HepG2 (cell line): ENCODE data around the gene CHCHD3. TPM values are rescaled to one million over a fixed set of nuclear protein-coding genes. Genes with fewer than 3 reads are reported as not detected.

ENCODE experiments used
- ATAC-seq: fragments of 200-7000 bp; cut with Tn5 transposase; 3 replicates; pipeline ENCODE4 v1.9.1; 2020; ENCODE audit warnings: mild to moderate bottlenecking, moderate library complexity
- BruUV-seq: library from RNA; stranded (reverse); fragments of 400-500 nt; replicated peaks from 2 replicates; lab custom pipeline; 2021; lab: Mats Ljungman, UMichigan
- CTCF ChIA-PET: fragments of 300-600 bp; formaldehyde crosslinking; extraction: SDS; loops from one replicate; lab custom pipeline; 2021; ENCODE audit warnings: low total read pairs, inconsistent platforms, low intra/inter-chr PET ratio; lab: Yijun Ruan, JAX
- POLR2A ChIA-PET: fragments of 350-600 bp; sonication (Branson Sonifier 250); formaldehyde crosslinking; loops from one replicate; lab custom pipeline; 2020; ENCODE audit warnings: antibody characterized with exemption, inconsistent platforms; lab: Yijun Ruan, JAX
- DNase-seq: peaks from one replicate; pipeline ENCODE4 v3.0.0-alpha.2; 2015; ENCODE audit warnings: low spot score
- FAIRE-seq: peaks from 3 replicates; lab custom pipeline; 2011; peaks lifted over from hg19 to GRCh38; lab: Jason Lieb, UNC
- H2AFZ ChIP-seq: one replicate; pipeline ENCODE4 v1.6.1; 2011; ENCODE audit warnings: low read length, inconsistent platforms
- H3K27ac ChIP-seq: fragments of 300-600 bp; 3 replicates; pipeline ENCODE4 v1.8.0; 2011; ENCODE audit warnings: mixed run types, mild to moderate bottlenecking, mixed read lengths, low read length, inconsistent platforms; ENCODE audit not compliant: insufficient read depth; ENCODE audit errors: extremely low read length
- H3K27me3 ChIP-seq, 2 experiments: fragments of 200-600 bp in 1 of 2; 2 replicates in 1 of 2; 3 replicates in 1 of 2; pipeline versions ENCODE4 v1.6.0 to v1.8.0; 2011; ENCODE audit warnings: low read length in 2 of 2, mild to moderate bottlenecking in 2 of 2, moderate library complexity in 2 of 2, inconsistent platforms in 1 of 2; ENCODE audit not compliant: insufficient read depth in 2 of 2, control insufficient read depth in 1 of 2
- H3K36me3 ChIP-seq, 2 experiments: fragments of 200-600 bp in 1 of 2; replicated peaks in 1 of 2; 2 replicates in 1 of 2; 3 replicates in 1 of 2; pipeline versions ENCODE4 v1.5.1 to v1.8.0; 2011; ENCODE audit warnings: low read length in 2 of 2, inconsistent platforms in 1 of 2; ENCODE audit not compliant: insufficient read depth in 2 of 2, control insufficient read depth in 1 of 2
- H3K4me1 ChIP-seq: 2 replicates; pipeline ENCODE4 v1.5.1; 2012; ENCODE audit warnings: low read length, inconsistent platforms; ENCODE audit not compliant: insufficient read depth
- H3K4me2 ChIP-seq: 2 replicates; pipeline ENCODE4 v1.6.0; 2011; ENCODE audit warnings: low read depth, low read length, inconsistent platforms
- H3K4me3 ChIP-seq, 3 experiments: fragments of 200-600 bp in 1 of 3; sonication (generic), shearing (Covaris generic) in 1 of 3; replicated peaks in 1 of 3; 2 replicates each; pipeline ENCODE4 v1.5.1; 2011 to 2016; ENCODE audit warnings: low read length in 3 of 3, inconsistent platforms in 2 of 3, low read depth in 2 of 3, mild to moderate bottlenecking in 2 of 3, control low read depth in 1 of 3, mixed read lengths in 1 of 3; ENCODE audit not compliant: insufficient read depth in 1 of 3
- H3K79me2 ChIP-seq: one replicate; pipeline ENCODE4 v1.6.1; 2011; ENCODE audit warnings: low read length, inconsistent platforms; ENCODE audit not compliant: insufficient read depth
- H3K9ac ChIP-seq: 2 replicates; pipeline ENCODE4 v1.6.0; 2011; ENCODE audit warnings: mild to moderate bottlenecking, low read depth, low read length, inconsistent platforms; ENCODE audit not compliant: insufficient read depth
- H3K9me3 ChIP-seq: 2 replicates; pipeline ENCODE4 v1.5.1; 2012; ENCODE audit warnings: mild to moderate bottlenecking, low read length
- H4K20me1 ChIP-seq: 2 replicates; pipeline ENCODE4 v1.6.0; 2011; ENCODE audit warnings: inconsistent platforms, mild to moderate bottlenecking, low read length, moderate library complexity; ENCODE audit not compliant: insufficient read depth
- MYC ChIP-seq: sonication (generic); formaldehyde crosslinking; IDR thresholded peaks from 2 replicates; pipeline ENCODE4 v1.9.0; 2021; ENCODE audit warnings: missing genetic modification reagents, borderline replicate concordance
- ZFAT ChIP-seq: sonication (generic); formaldehyde crosslinking; conservative IDR thresholded peaks from 2 replicates; pipeline ENCODE4 v1.8.1; 2023; ENCODE audit warnings: missing genetic modification reagents, inconsistent platforms
- ZKSCAN5 ChIP-seq: sonication (generic); formaldehyde crosslinking; IDR thresholded peaks from 2 replicates; pipeline ENCODE4 v1.5.1; 2020; ENCODE audit warnings: mild to moderate bottlenecking, missing genetic modification reagents
- ZNF30 ChIP-seq: sonication (generic); formaldehyde crosslinking; IDR thresholded peaks from 2 replicates; pipeline ENCODE4 v1.5.0; 2020; ENCODE audit warnings: mild to moderate bottlenecking, missing genetic modification reagents
- ZNF746 ChIP-seq: sonication (generic); formaldehyde crosslinking; IDR thresholded peaks from 2 replicates; pipeline ENCODE4 v1.8.0; 2022; ENCODE audit warnings: mild to moderate bottlenecking, missing genetic modification reagents
- WGBS: methylation state at CpG from one replicate; pipeline ENCODE4 v1.1.6; 2017; ENCODE audit warnings: low lambda C conversion rate; 5-methylcytosine and 5-hydroxymethylcytosine counted together
- in situ Hi-C: cut with HindIII; loops from 2 replicates; pipeline ENCODE4 v1.10.0; 2017; ENCODE audit warnings: low pct_unique_long_range_greater_than_20kb; ENCODE audit not compliant: extremely low pct_ligation_motif_present
- intact Hi-C: fragments of 100-400 bp; cut with micrococcal nuclease; formaldehyde crosslinking; loops from one replicate; pipeline ENCODE4 v1.10.0; 2022; ENCODE audit not compliant: unreplicated experiment
- polyA plus RNA-seq, 8 experiments: library from polyadenylated mRNA; depleted of rRNA in 3 of 8; stranded (reverse) in 7 of 8; unstranded in 1 of 8; fragments of >200 nt; fragmentation: Illumina TruSeq in 4 of 8; extraction: Trizol in 4 of 8; gene quantifications; 2 replicates each; pipeline versions ENCODE4 v1.2.1 to v1.2.3, GENCODE V29; 2011 to 2016; ENCODE audit warnings: low read depth in 4 of 8, missing spikeins in 1 of 8, mixed read lengths in 1 of 8; ENCODE audit not compliant: insufficient read depth in 1 of 8
- total RNA-seq, 5 experiments: library from RNA; depleted of rRNA; stranded (reverse); fragments of >200 nt; fragmentation: Illumina TruSeq; extraction: Trizol; gene quantifications; 2 replicates each; pipeline ENCODE4 v1.2.3, GENCODE V29; 2016; ENCODE audit warnings: low read depth in 1 of 5
- TF ChIP-seq, protein P1 (sequence below): sonication (generic); formaldehyde crosslinking; IDR thresholded peaks from 2 replicates; pipeline ENCODE4 v1.4.0; 2020; ENCODE audit warnings: mild to moderate bottlenecking, missing genetic modification reagents

Gene CHCHD3
- total and polyA plus RNA-seq, 2 of the 13 experiments (the other 11 are each of a cell fraction or from before 2014, with no cell fraction given), result 32.7 to 86.8 TPM

DNA sequence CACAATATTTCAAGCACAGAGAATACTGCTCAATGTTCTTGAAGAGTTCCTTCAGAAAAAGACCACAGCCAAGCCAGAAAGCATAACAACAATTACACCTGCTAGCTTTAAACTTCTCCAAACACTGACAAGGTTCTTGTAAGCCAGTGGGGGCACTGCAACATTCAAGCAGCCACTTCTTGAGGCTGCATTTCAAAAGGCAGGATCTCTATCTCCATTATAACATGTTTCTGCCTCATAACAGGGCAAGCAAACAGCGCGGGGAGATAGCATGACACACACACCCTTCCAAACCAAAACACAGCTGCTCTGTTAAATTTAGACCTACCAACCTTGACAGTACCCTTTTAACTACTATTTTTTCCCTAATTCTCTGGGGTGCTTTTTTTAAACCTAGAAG, 30.8 kb downstream of the CHCHD3 start (continued):
- TF ChIP-seq MYC (CRISPR knock-in tag), result no peak
- no peak for TF ChIP-seq ZFAT (CRISPR knock-in tag)
- no peak for TF ChIP-seq ZNF30 (CRISPR knock-in tag)
- no peak for TF ChIP-seq ZNF746
- TF ChIP-seq, protein P1, sequence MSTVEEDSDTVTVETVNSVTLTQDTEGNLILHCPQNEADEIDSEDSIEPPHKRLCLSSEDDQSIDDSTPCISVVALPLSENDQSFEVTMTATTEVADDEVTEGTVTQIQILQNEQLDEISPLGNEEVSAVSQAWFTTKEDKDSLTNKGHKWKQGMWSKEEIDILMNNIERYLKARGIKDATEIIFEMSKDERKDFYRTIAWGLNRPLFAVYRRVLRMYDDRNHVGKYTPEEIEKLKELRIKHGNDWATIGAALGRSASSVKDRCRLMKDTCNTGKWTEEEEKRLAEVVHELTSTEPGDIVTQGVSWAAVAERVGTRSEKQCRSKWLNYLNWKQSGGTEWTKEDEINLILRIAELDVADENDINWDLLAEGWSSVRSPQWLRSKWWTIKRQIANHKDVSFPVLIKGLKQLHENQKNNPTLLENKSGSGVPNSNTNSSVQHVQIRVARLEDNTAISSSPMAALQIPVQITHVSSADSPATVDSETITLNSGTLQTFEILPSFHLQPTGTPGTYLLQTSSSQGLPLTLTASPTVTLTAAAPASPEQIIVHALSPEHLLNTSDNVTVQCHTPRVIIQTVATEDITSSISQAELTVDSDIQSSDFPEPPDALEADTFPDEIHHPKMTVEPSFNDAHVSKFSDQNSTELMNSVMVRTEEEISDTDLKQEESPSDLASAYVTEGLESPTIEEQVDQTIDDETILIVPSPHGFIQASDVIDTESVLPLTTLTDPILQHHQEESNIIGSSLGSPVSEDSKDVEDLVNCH (CRISPR knock-in tag), result no peak
- TF ChIP-seq, all 625 proteins: peak for 0

DNA sequence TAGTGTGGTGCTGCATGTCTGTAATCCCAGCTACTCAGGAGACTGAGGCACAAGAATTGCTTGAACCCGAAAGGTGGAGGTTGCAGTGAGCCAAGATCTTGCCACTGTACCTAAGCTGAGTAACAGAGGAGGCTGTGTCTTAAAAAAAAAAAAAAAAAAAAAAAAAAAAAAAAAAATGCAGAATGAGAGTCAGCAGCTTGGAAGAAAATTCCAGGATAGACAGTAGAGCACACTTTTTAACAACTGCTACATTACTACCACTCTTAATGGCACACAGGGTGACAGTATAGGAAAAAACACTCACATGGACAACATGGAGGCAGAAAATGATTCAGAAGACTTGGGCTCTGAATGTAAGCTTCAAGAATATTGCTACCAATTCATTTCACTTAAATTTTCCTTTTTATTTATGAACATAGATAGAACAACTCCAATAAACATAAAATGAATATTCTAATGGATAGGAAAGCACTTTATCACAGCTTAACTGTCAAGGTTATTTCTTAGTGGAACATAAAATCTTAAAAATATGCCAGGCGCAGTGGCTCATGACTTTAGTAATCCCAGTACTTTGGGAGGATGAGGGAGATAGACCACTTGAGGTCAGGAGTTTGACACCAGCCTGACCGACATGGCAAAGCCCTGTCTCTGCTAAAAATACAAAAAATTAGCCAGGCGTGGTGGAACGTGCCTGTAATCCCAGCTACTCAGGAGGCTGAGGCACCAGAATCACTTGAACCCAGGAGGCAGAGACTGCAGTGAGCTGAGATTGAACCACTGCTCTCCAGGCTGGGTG, 31.5 kb downstream of the CHCHD3 start:
- in situ Hi-C loops, result no loop called here
- Histone ChIP-seq H3K9me3 (no peaks in the 10 kb centered on the region), H3K79me2 (peaks cover 17% of the 10 kb centered on the region), H3K27ac (no peak overlapping the region), H3K9ac (no peak overlapping the region), H3K4me3 (no peak overlapping the region), H2AFZ (no peak overlapping the region), H3K4me2 (no peak overlapping the region), H3K4me1 (peaks cover 7% of the 10 kb centered on the region), H3K36me3 (peaks cover 0 to 2% of the 10 kb centered on the region in 2 experiments; a peak in 1 of 5 replicates), H4K20me1 (peaks cover 4% of the 10 kb centered on the region; the same call in 1 of the 2 replicates), H3K27me3 (no peaks in the 10 kb centered on the region)
- ChIA-PET POLR2A (no interaction called here), CTCF (no interaction called here)
- ATAC-seq, result no peak
- DNase-seq, result no peak
- no TSS peak for BruUV-seq
- FAIRE-seq, result no peak
- no peak for TF ChIP-seq ZKSCAN5 (CRISPR knock-in tag)
- 100% methylated on average over 5 of the region's 5 CpGs for whole genome bisulfite sequencing
- intact Hi-C loops, result no loop called here
